T follicular helper cell (primary cell): ENCODE results near the gene DIPK1C.
"Not testable (repeated sequence)": the region's sequence is repeated elsewhere in the genome, so short reads cannot be mapped to it uniquely, and the experiment has no call there.

Experiments
- DNase-seq: peaks from one replicate; pipeline ENCODE4 v3.0.0-alpha.2; 2020; ENCODE audit warnings: low read depth
- total RNA-seq, 2 experiments: gene quantifications; one replicate each; lab custom pipeline; 2026; lab: John Stamatoyannopoulos, UW

Gene DIPK1C
- total RNA-seq: 0 reads per million in 2 experiments

GRCh38 chr18:74457043-74457724, at the start of gene DIPK1C:
TSS of gene DIPK1C (minus strand) at chr18:74457308. CDS start at chr18:74457259, 49 bp downstream.
- DNase-seq: no peak

- no peak for DNase-seq
Measured at GRCh38 chr18:74506448-74507084, 49.5 kb upstream of the DIPK1C start.

GRCh38 chr18:74505776-74506175, 48.7 kb upstream of the DIPK1C start:
- no peak for DNase-seq

GRCh38 chr18:74503137-74503536, 46.0 kb upstream of the DIPK1C start:
- no peak for DNase-seq

- DNase-seq: no peak
Measured at GRCh38 chr18:74501386-74501785, 44.3 kb upstream of the DIPK1C start.

GRCh38 chr18:74500774-74501173, 43.7 kb upstream of the DIPK1C start:
- DNase-seq: not testable (repeated sequence)

GRCh38 chr18:74500372-74500771, 43.3 kb upstream of the DIPK1C start:
- no peak for DNase-seq

GRCh38 chr18:74499633-74500032, 42.5 kb upstream of the DIPK1C start:
- peak; percentile 21 for DNase-seq

- peak; percentile 61 for DNase-seq
Measured at GRCh38 chr18:74498712-74499627, 41.9 kb upstream of the DIPK1C start.

GRCh38 chr18:74497778-74498177, 40.7 kb upstream of the DIPK1C start:
- no peak for DNase-seq

GRCh38 chr18:74497324-74497676, 40.2 kb upstream of the DIPK1C start:
- DNase-seq: no peak

- DNase-seq: peak; percentile 16
Measured at GRCh38 chr18:74496508-74497323, 39.6 kb upstream of the DIPK1C start.

GRCh38 chr18:74495581-74496507, 38.7 kb upstream of the DIPK1C start, which contains the start of gene CNDP2:
TSS of gene CNDP2 (plus strand) at chr18:74496363. CDS start at chr18:74499974, 3,611 bp downstream.
- peak; percentile 96 for DNase-seq

GRCh38 chr18:74494514-74494913, 37.4 kb upstream of the DIPK1C start:
- DNase-seq: no peak

GRCh38 chr18:74493689-74494088, 36.6 kb upstream of the DIPK1C start:
- DNase-seq: peak; percentile 51

GRCh38 chr18:74492259-74492658, 35.2 kb upstream of the DIPK1C start:
- DNase-seq: no peak

GRCh38 chr18:74489676-74490075, 32.6 kb upstream of the DIPK1C start:
- DNase-seq: no peak

GRCh38 chr18:74488864-74489263, 31.8 kb upstream of the DIPK1C start:
- no peak for DNase-seq

- no peak for DNase-seq
Measured at GRCh38 chr18:74488354-74488753, 31.2 kb upstream of the DIPK1C start.

- no peak for DNase-seq
Measured at GRCh38 chr18:74486119-74486849, 29.2 kb upstream of the DIPK1C start.
